Neuronal stem cell (in vitro differentiated cells): ENCODE measurements around the gene FRMD8.
A peak's percentile ranks its signal among the peaks of the same experiment; 100 is the strongest.

ENCODE experiments used
- DNase-seq: peaks from one replicate; pipeline ENCODE4 v3.0.0-alpha.2; 2013; ENCODE audit warnings: low spot score
- H2AFZ ChIP-seq: one replicate; pipeline ENCODE4 v1.6.1; 2013; ENCODE audit warnings: mild to moderate bottlenecking, low read length, inconsistent platforms
- H2AK5ac ChIP-seq: 2 replicates; pipeline ENCODE4 v1.6.1; 2013; ENCODE audit warnings: low read depth, mild to moderate bottlenecking, inconsistent platforms, low read length, moderate library complexity, mixed read lengths
- H2BK120ac ChIP-seq: 2 replicates; pipeline ENCODE4 v1.6.1; 2013; ENCODE audit warnings: low read depth, mild to moderate bottlenecking, inconsistent platforms, low read length, moderate library complexity, mixed read lengths
- H2BK12ac ChIP-seq: one replicate; pipeline ENCODE4 v1.6.1; 2013; ENCODE audit warnings: low read length, inconsistent platforms
- H2BK15ac ChIP-seq: 2 replicates; pipeline ENCODE4 v1.6.1; 2013; ENCODE audit warnings: mild to moderate bottlenecking, low read length, inconsistent platforms, mixed read lengths
- H2BK5ac ChIP-seq: one replicate; pipeline ENCODE4 v1.6.1; 2013; ENCODE audit warnings: inconsistent platforms, mild to moderate bottlenecking, low read length, moderate library complexity
- H3K14ac ChIP-seq: one replicate; pipeline ENCODE4 v1.6.1; 2013; ENCODE audit warnings: low read length, inconsistent platforms
- H3K18ac ChIP-seq: 2 replicates; pipeline ENCODE4 v1.6.1; 2013; ENCODE audit warnings: low read length, inconsistent platforms
- H3K23ac ChIP-seq: 2 replicates; pipeline ENCODE4 v1.6.1; 2013; ENCODE audit warnings: low read depth, mild to moderate bottlenecking, mixed read lengths, low read length, inconsistent platforms; ENCODE audit not compliant: poor library complexity
- H3K27ac ChIP-seq: replicated peaks from 3 replicates; pipeline ENCODE4 v1.5.1; 2013; ENCODE audit warnings: low read length, inconsistent platforms
- H3K27me3 ChIP-seq, 3 experiments: 2 replicates each; pipeline ENCODE4 v1.6.1; 2013; ENCODE audit warnings: low read length in 3 of 3, mild to moderate bottlenecking in 2 of 3, inconsistent platforms in 1 of 3, low read depth in 1 of 3, mixed read lengths in 1 of 3, moderate library complexity in 1 of 3; ENCODE audit not compliant: control insufficient read depth in 3 of 3, insufficient read depth in 3 of 3
- H3K36me3 ChIP-seq, 2 donors: replicated peaks in 1 of 2; 2 replicates each; pipeline ENCODE4 v1.6.1; 2013; ENCODE audit warnings: low read length in 2 of 2; ENCODE audit not compliant: control insufficient read depth in 2 of 2, insufficient read depth in 2 of 2
- H3K4ac ChIP-seq: 2 replicates; pipeline ENCODE4 v1.6.1; 2013; ENCODE audit warnings: inconsistent platforms, mild to moderate bottlenecking, low read length, moderate library complexity
- H3K4me1 ChIP-seq, 2 donors: 1 replicate in 1 of 2; 2 replicates in 1 of 2; pipeline ENCODE4 v1.6.1; 2013; ENCODE audit warnings: low read length in 2 of 2, low read depth in 1 of 2; ENCODE audit not compliant: control insufficient read depth in 2 of 2, insufficient read depth in 1 of 2
- H3K4me2 ChIP-seq: one replicate; pipeline ENCODE4 v1.6.1; 2013; ENCODE audit warnings: mild to moderate bottlenecking, low read length, inconsistent platforms; ENCODE audit not compliant: insufficient read depth, poor library complexity, severe bottlenecking
- H3K4me3 ChIP-seq, 2 donors: 2 replicates each; pipeline ENCODE4 v1.5.1; 2013; ENCODE audit warnings: low read length in 2 of 2, mild to moderate bottlenecking in 2 of 2, inconsistent platforms in 1 of 2, moderate library complexity in 1 of 2
- H3K79me1 ChIP-seq: one replicate; pipeline ENCODE4 v1.6.1; 2013; ENCODE audit warnings: low read depth, mild to moderate bottlenecking, inconsistent platforms, low read length, moderate library complexity
- H3K9ac ChIP-seq: one replicate; pipeline ENCODE4 v1.6.1; 2013; ENCODE audit warnings: mild to moderate bottlenecking, low read depth, low read length, inconsistent platforms; ENCODE audit not compliant: poor library complexity
- H3K9me3 ChIP-seq, 2 donors: replicated peaks in 1 of 2; 2 replicates each; pipeline versions ENCODE3 to v1.6.1; 2013; ENCODE audit warnings: low read length in 2 of 2, mild to moderate bottlenecking in 2 of 2, inconsistent platforms in 1 of 2, low read depth in 1 of 2, mixed read lengths in 1 of 2, moderate library complexity in 1 of 2; ENCODE audit not compliant: control insufficient read depth in 2 of 2, insufficient read depth in 1 of 2
- H4K8ac ChIP-seq: one replicate; pipeline ENCODE4 v1.6.1; 2013; ENCODE audit warnings: low read depth, mild to moderate bottlenecking, inconsistent platforms, low read length, moderate library complexity
- H4K91ac ChIP-seq: one replicate; pipeline ENCODE4 v1.6.1; 2013; ENCODE audit warnings: low read length, low read depth, mild to moderate bottlenecking, inconsistent platforms; ENCODE audit not compliant: poor library complexity
- WGBS, 2 donors: extraction: QIAGEN DNeasy Blood & Tissue Kit; methylation state at CpG; one replicate each; pipeline ENCODE4 v1.1.7; 2013; ENCODE audit warnings: missing lambda C conversion rate in 2 of 2, mixed read lengths in 1 of 2; ENCODE audit not compliant: insufficient read length in 2 of 2, insufficient replicate concordance in 1 of 2; ENCODE audit errors: extremely low coverage in 2 of 2; 5-methylcytosine and 5-hydroxymethylcytosine counted together

FRMD8 gene

DNA sequence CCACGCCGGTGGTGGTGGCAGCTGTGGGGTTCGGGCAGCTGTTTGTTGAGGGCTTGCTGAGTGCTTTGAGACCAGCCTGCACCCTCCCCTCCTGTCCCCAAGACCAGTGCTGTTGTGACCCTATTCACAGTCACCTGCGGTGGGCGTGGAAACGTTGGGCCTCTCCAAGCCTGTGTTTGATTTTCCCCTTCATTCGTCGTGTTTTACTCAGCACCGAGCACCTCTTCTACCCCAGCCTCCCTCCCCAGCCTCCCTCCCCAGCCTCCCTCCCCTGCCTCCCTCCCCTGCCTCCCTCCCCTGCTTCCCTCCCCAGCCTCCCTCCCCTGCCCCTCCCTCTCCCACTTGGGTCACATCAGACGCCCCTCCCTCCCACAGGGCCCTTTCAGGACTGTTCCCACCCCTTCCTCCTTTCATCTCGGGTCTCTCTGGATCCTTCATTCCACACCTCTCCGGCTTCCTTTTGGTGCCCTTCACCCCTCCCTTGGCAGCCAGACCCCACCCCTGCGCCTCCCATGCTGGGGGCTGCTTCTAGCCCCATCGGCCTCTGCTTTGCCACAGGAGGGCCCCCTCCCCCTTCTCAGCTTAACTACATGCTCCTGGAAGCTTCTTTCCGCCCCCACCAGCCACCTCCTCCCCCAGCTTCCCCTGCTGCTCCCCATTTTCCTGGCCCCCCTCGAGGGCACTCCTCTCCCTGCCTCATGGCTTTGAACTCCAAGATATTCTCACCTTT is 14.8 kb downstream of the FRMD8 start:
- H2AFZ ChIP-seq = no peak overlapping the region
- WGBS, 2 donors = no CpG with 5 or more reads among the region's 16 CpGs
- H2AK5ac ChIP-seq = no peak overlapping the region
- no peak overlapping the region for H3K9ac ChIP-seq
- H2BK15ac ChIP-seq = no peak overlapping the region
- peak overlapping the region; percentile 31 for H3K14ac ChIP-seq
- no peak overlapping the region for H3K4me3 ChIP-seq
- no peak overlapping the region for H3K23ac ChIP-seq
- no peak overlapping the region for H3K27ac ChIP-seq
- peak overlapping the region; percentile 48 for H3K18ac ChIP-seq
- no peak overlapping the region for H4K8ac ChIP-seq
- peaks cover 8% of the 10 kb centered on the region for H3K79me1 ChIP-seq
- H3K4ac ChIP-seq = no peak overlapping the region
- no peaks in the 10 kb centered on the region for H3K27me3 ChIP-seq
- H3K9me3 ChIP-seq = no peaks in the 10 kb centered on the region
- H4K91ac ChIP-seq = no peak overlapping the region
- H3K36me3 ChIP-seq = peaks cover 17 to 47% of the 10 kb centered on the region in 2 donors
- DNase-seq = no peak
- H2BK12ac ChIP-seq = peak overlapping the region; percentile 22
- no peak overlapping the region for H3K4me2 ChIP-seq
- H2BK120ac ChIP-seq = no peak overlapping the region
- peaks cover 0 to 2% of the 10 kb centered on the region in 2 donors for H3K4me1 ChIP-seq
- H2BK5ac ChIP-seq = no peak overlapping the region

DNA sequence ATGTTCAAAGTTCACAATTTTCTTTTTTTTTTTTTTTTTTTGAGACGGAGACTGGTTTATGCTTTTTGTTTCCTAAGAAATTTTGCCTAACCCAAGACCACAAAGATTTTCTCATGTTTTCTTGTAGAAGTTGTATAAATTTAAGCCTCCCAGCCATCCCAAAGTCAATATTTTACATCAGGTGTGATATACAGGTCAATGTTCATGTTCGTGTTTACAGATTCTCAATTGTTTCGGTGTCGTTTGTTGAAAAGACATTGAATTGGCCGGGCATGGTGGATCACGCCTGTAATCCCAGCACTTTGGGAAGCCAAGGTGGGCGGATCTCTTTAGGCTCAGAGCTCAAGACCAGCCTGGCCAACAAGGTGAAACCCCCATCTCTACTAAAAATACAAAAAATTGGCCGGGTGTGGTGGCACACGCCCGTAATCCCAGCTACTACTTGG is 15.4 kb downstream of the FRMD8 start:
- no peak overlapping the region for H3K4me2 ChIP-seq
- H3K79me1 ChIP-seq = peaks cover 8% of the 10 kb centered on the region
- no peak overlapping the region for H2AFZ ChIP-seq
- H2BK120ac ChIP-seq = no peak overlapping the region
- H4K91ac ChIP-seq = no peak overlapping the region
- no peak overlapping the region for H3K4ac ChIP-seq
- H3K4me3 ChIP-seq = no peak overlapping the region
- no peak for DNase-seq
- H3K18ac ChIP-seq = no peak overlapping the region
- H3K27ac ChIP-seq = no peak overlapping the region
- H3K14ac ChIP-seq = no peak overlapping the region
- H4K8ac ChIP-seq = no peak overlapping the region
- no peak overlapping the region for H2BK12ac ChIP-seq
- peaks cover 17 to 52% of the 10 kb centered on the region in 2 donors for H3K36me3 ChIP-seq
- no peak overlapping the region for H3K23ac ChIP-seq
- H2BK15ac ChIP-seq = no peak overlapping the region
- H3K9me3 ChIP-seq = no peaks in the 10 kb centered on the region
- WGBS, 2 donors = no CpG with 5 or more reads among the region's 10 CpGs
- H3K4me1 ChIP-seq = peaks cover 0 to 2% of the 10 kb centered on the region in 2 donors
- no peak overlapping the region for H2BK5ac ChIP-seq
- H3K9ac ChIP-seq = no peak overlapping the region
- H2AK5ac ChIP-seq = no peak overlapping the region
- H3K27me3 ChIP-seq = no peaks in the 10 kb centered on the region

DNA sequence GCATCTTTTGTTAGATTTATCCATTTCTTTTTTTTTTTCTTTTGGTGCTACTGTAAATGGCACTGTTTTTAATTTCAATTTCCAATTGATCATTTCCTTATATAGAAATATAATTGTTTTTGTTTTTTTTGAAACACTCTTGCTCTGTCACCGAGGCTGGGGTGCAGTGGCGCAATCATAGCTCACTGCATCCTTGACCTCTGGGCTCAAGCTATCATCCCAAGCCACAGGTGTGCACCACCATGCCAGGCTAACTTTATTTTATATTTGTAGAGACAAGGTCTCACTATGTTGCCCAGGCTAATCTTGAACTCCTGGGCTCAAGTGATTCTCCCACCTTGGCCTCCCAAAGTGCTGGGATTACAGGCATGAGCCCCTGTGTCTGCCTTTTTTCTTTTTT is 16.4 kb downstream of the FRMD8 start:
- Histone ChIP-seq H3K27ac (no peak overlapping the region), H4K8ac (no peak overlapping the region), H2BK15ac (no peak overlapping the region), H2AFZ (no peak overlapping the region), H2BK120ac (no peak overlapping the region), H3K4me1 (peaks cover 0 to 2% of the 10 kb centered on the region in 2 donors), H3K9ac (no peak overlapping the region), H3K23ac (no peak overlapping the region), H3K4me3 (no peak overlapping the region), H2BK12ac (no peak overlapping the region), H4K91ac (no peak overlapping the region), H3K36me3 (peaks cover 11 to 46% of the 10 kb centered on the region in 2 donors), H3K79me1 (peaks cover 8% of the 10 kb centered on the region), H3K27me3 (no peaks in the 10 kb centered on the region), H3K4ac (no peak overlapping the region), H3K18ac (no peak overlapping the region), H3K9me3 (no peaks in the 10 kb centered on the region), H2BK5ac (no peak overlapping the region), H2AK5ac (no peak overlapping the region), H3K14ac (no peak overlapping the region), H3K4me2 (no peak overlapping the region)
- no CpG with 5 or more reads among the region's 2 CpGs for WGBS, 2 donors
- DNase-seq = no peak

DNA sequence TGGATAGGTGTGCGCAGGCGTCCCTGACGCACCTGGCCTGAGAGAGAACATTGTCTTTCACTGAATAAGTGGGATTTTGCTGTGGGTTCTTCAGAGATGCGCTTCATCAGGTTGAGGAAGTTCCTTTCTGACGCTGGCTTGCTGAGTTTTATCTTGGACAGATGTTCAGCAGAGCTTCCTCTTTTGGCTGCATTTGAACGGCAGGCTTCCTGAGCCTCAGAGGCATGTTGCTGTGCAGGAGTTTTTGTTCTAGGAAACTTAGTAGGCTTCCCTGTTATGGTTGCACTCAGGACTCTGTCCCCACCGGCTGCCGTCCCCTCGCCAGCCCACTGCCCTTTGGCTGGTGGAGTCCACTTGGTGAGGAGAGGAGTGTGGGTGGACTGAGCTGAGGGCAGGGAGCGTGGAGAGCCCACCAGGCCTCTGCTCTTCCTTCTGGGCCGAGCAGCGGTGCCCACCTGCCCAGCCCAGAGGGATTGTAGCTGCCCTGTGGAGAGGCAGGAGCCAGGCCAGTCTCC is 17.2 kb downstream of the FRMD8 start:
- Histone ChIP-seq H2BK5ac (no peak overlapping the region), H3K27me3 (no peaks in the 10 kb centered on the region), H3K9me3 (no peaks in the 10 kb centered on the region), H2BK12ac (no peak overlapping the region), H4K8ac (no peak overlapping the region), H2AFZ (no peak overlapping the region), H2BK15ac (no peak overlapping the region), H3K23ac (peak overlapping the region; percentile 43), H4K91ac (no peak overlapping the region), H3K36me3 (peaks cover 12 to 51% of the 10 kb centered on the region in 2 donors), H2BK120ac (no peak overlapping the region), H2AK5ac (no peak overlapping the region), H3K18ac (no peak overlapping the region), H3K27ac (no peak overlapping the region), H3K4me2 (no peak overlapping the region), H3K4me3 (no peak overlapping the region), H3K9ac (no peak overlapping the region), H3K4ac (no peak overlapping the region), H3K14ac (no peak overlapping the region), H3K4me1 (peaks cover 0 to 2% of the 10 kb centered on the region in 2 donors), H3K79me1 (peaks cover 5% of the 10 kb centered on the region)
- WGBS, 2 donors = no CpG with 5 or more reads among the region's 12 CpGs
- DNase-seq = no peak
